Loucy (cell line): ENCODE measurements around the gene ALDH1L1.

ENCODE experiments used
- H2AFZ ChIP-seq: fragments of 200-600 bp; sonication (generic); 2 replicates; pipeline ENCODE4 v1.6.0; 2016; ENCODE audit warnings: antibody characterized with exemption, mild to moderate bottlenecking, low read length, moderate library complexity
- H3F3A ChIP-seq: fragments of 200-600 bp; 2 replicates; pipeline ENCODE4 v1.6.0; 2016; ENCODE audit warnings: antibody characterized with exemption, low read depth, mild to moderate bottlenecking
- H3K27me3 ChIP-seq: fragments of 200-600 bp; sonication (generic); 2 replicates; pipeline ENCODE4 v1.6.1; 2014; ENCODE audit warnings: low read length, mild to moderate bottlenecking; ENCODE audit not compliant: insufficient read depth, poor library complexity, severe bottlenecking
- H3K36me3 ChIP-seq: fragments of 200-600 bp; sonication (generic); 2 replicates; pipeline ENCODE4 v1.6.1; 2016; ENCODE audit warnings: low read length; ENCODE audit not compliant: insufficient read depth
- H3K4me1 ChIP-seq: fragments of 200-600 bp; sonication (generic); 2 replicates; pipeline ENCODE4 v1.5.1; 2014; ENCODE audit warnings: low read length, mild to moderate bottlenecking; ENCODE audit not compliant: insufficient read depth, poor library complexity, severe bottlenecking
- H3K4me2 ChIP-seq: fragments of 200-600 bp; sonication (generic); 2 replicates; pipeline ENCODE4 v1.6.0; 2014; ENCODE audit warnings: antibody characterized with exemption, low read length, low read depth, mild to moderate bottlenecking; ENCODE audit not compliant: poor library complexity, severe bottlenecking
- H3K4me3 ChIP-seq: fragments of 200-600 bp; sonication (generic); 2 replicates; pipeline ENCODE4 v1.5.1; 2014; ENCODE audit warnings: low read length, mild to moderate bottlenecking, mixed read lengths; ENCODE audit not compliant: poor library complexity, severe bottlenecking
- H3K79me2 ChIP-seq: fragments of 200-600 bp; sonication (generic); 2 replicates; pipeline ENCODE4 v1.6.1; 2014; ENCODE audit warnings: low read length; ENCODE audit not compliant: insufficient read depth
- H3K9ac ChIP-seq: fragments of 200-600 bp; sonication (generic); 2 replicates; pipeline ENCODE4 v1.6.0; 2014; ENCODE audit warnings: mild to moderate bottlenecking, low read depth, low read length, moderate library complexity; ENCODE audit not compliant: poor library complexity, severe bottlenecking
- H3K9me2 ChIP-seq: fragments of 200-600 bp; sonication (generic); replicated peaks from 2 replicates; pipeline ENCODE4 v1.6.1; 2016; ENCODE audit warnings: low read depth, low read length, mixed read lengths
- H3K9me3 ChIP-seq: fragments of 200-600 bp; sonication (generic); 2 replicates; pipeline ENCODE4 v1.6.1; 2014; ENCODE audit warnings: mild to moderate bottlenecking, antibody characterized with exemption, low read length, low read depth; ENCODE audit not compliant: insufficient read depth
- H4K20me1 ChIP-seq: fragments of 200-600 bp; sonication (generic); 2 replicates; pipeline ENCODE4 v1.6.0; 2014; ENCODE audit warnings: antibody characterized with exemption, low read length, mild to moderate bottlenecking; ENCODE audit not compliant: insufficient read depth, poor library complexity, severe bottlenecking
- EZH2phosphoT487 ChIP-seq: fragments of 200-600 bp; IDR thresholded peaks from 2 replicates; pipeline ENCODE4 v1.6.1; 2018; ENCODE audit warnings: antibody characterized with exemption, mild to moderate bottlenecking, moderate library complexity, borderline replicate concordance
- TF ChIP-seq, protein P1 (sequence below): fragments of 200-600 bp; sonication (generic); conservative IDR thresholded peaks from 2 replicates; pipeline ENCODE4 v1.5.1; 2014; ENCODE audit warnings: mild to moderate bottlenecking, antibody characterized with exemption, low read length

The ALDH1L1 gene

GRCh38 chr3:126087552-126088175 is 92.7 kb downstream of the ALDH1L1 start:
- Histone ChIP-seq H3K27me3 (peaks cover 7% of the 10 kb centered on the region), H3K4me2 (no peak overlapping the region), H4K20me1 (no peaks in the 10 kb centered on the region), H3K4me1 (peaks cover 8% of the 10 kb centered on the region), H3K4me3 (no peak overlapping the region), H3K79me2 (peaks cover 8% of the 10 kb centered on the region), H3K9ac (no peak overlapping the region), H3K9me2 (no peaks in the 10 kb centered on the region), H3F3A (no peaks in the 10 kb centered on the region), H3K9me3 (peaks cover 9% of the 10 kb centered on the region; the same call in 1 of the 2 replicates), H3K36me3 (no peaks in the 10 kb centered on the region), H2AFZ (no peak overlapping the region)
- TF ChIP-seq EZH2phosphoT487, result no peak
- TF ChIP-seq, protein P1, sequence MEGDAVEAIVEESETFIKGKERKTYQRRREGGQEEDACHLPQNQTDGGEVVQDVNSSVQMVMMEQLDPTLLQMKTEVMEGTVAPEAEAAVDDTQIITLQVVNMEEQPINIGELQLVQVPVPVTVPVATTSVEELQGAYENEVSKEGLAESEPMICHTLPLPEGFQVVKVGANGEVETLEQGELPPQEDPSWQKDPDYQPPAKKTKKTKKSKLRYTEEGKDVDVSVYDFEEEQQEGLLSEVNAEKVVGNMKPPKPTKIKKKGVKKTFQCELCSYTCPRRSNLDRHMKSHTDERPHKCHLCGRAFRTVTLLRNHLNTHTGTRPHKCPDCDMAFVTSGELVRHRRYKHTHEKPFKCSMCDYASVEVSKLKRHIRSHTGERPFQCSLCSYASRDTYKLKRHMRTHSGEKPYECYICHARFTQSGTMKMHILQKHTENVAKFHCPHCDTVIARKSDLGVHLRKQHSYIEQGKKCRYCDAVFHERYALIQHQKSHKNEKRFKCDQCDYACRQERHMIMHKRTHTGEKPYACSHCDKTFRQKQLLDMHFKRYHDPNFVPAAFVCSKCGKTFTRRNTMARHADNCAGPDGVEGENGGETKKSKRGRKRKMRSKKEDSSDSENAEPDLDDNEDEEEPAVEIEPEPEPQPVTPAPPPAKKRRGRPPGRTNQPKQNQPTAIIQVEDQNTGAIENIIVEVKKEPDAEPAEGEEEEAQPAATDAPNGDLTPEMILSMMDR, result no peak

GRCh38 chr3:126085841-126086240 is 94.5 kb downstream of the ALDH1L1 start:
- peaks cover 13% of the 10 kb centered on the region for H3K4me1 ChIP-seq
- no peaks in the 10 kb centered on the region for H3F3A ChIP-seq
- H2AFZ ChIP-seq, result no peak overlapping the region
- no peaks in the 10 kb centered on the region for H3K9me2 ChIP-seq
- peaks cover 7% of the 10 kb centered on the region for H3K27me3 ChIP-seq
- no peaks in the 10 kb centered on the region for H3K36me3 ChIP-seq
- H3K4me2 ChIP-seq, result no peak overlapping the region
- H3K4me3 ChIP-seq, result no peak overlapping the region
- TF ChIP-seq EZH2phosphoT487, result no peak
- TF ChIP-seq, protein P1, result no peak
- H3K79me2 ChIP-seq, result peaks cover 8% of the 10 kb centered on the region
- H3K9me3 ChIP-seq, result peaks cover 9% of the 10 kb centered on the region; the same call in 1 of the 2 replicates
- H3K9ac ChIP-seq, result no peak overlapping the region
- no peaks in the 10 kb centered on the region for H4K20me1 ChIP-seq

- Histone ChIP-seq H3K36me3 (no peaks in the 10 kb centered on the region), H3K9me3 (peaks cover 9% of the 10 kb centered on the region; the same call in 1 of the 2 replicates), H3F3A (no peaks in the 10 kb centered on the region), H3K79me2 (peaks cover 8% of the 10 kb centered on the region), H3K4me1 (peaks cover 13% of the 10 kb centered on the region), H4K20me1 (no peaks in the 10 kb centered on the region), H3K27me3 (peaks cover 7% of the 10 kb centered on the region), H3K9ac (no peak overlapping the region), H2AFZ (no peak overlapping the region), H3K4me2 (peak overlapping the region; percentile 90), H3K9me2 (no peaks in the 10 kb centered on the region), H3K4me3 (no peak overlapping the region)
- TF ChIP-seq, protein P1, result no peak
- TF ChIP-seq EZH2phosphoT487, result no peak
These were observed 95.1 kb downstream of the ALDH1L1 start for GRCh38 chr3:126085276-126085675.
